ENCODE measurements around the gene CCDC50.

DNA sequence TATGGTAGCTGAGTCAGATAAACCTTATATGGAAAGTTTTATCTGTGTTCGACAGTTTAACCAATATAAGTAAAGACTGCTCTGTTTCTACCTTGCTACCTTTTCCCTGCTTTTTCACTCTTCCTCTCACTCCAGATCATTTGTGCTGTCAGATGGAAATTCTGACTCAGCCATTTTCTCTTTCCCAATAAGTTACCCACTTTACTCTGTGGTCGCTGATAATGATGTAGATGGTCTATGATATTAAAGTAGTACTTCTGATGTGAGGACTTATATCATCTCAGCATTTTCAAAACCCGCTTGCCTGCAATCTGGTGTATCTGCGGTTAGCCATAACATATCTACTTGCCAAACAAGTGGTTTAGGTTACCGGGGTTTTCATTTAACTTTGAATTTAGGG, 16.1 kb downstream of the CCDC50 start:
- TF ChIP-seq, protein P1, sequence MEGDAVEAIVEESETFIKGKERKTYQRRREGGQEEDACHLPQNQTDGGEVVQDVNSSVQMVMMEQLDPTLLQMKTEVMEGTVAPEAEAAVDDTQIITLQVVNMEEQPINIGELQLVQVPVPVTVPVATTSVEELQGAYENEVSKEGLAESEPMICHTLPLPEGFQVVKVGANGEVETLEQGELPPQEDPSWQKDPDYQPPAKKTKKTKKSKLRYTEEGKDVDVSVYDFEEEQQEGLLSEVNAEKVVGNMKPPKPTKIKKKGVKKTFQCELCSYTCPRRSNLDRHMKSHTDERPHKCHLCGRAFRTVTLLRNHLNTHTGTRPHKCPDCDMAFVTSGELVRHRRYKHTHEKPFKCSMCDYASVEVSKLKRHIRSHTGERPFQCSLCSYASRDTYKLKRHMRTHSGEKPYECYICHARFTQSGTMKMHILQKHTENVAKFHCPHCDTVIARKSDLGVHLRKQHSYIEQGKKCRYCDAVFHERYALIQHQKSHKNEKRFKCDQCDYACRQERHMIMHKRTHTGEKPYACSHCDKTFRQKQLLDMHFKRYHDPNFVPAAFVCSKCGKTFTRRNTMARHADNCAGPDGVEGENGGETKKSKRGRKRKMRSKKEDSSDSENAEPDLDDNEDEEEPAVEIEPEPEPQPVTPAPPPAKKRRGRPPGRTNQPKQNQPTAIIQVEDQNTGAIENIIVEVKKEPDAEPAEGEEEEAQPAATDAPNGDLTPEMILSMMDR (IDR thresholded peaks at IDR 0.05; ENCODE audit: borderline replicate concordance, extremely low read depth, low read length, poor library complexity, severe bottlenecking) = no peak
- TF ChIP-seq EZH2 (IDR thresholded peaks at IDR 0.05; ENCODE audit: borderline replicate concordance, low read depth, low read length, severe bottlenecking) = no peak
